ENCODE measurements around the gene EREG.

DNA sequence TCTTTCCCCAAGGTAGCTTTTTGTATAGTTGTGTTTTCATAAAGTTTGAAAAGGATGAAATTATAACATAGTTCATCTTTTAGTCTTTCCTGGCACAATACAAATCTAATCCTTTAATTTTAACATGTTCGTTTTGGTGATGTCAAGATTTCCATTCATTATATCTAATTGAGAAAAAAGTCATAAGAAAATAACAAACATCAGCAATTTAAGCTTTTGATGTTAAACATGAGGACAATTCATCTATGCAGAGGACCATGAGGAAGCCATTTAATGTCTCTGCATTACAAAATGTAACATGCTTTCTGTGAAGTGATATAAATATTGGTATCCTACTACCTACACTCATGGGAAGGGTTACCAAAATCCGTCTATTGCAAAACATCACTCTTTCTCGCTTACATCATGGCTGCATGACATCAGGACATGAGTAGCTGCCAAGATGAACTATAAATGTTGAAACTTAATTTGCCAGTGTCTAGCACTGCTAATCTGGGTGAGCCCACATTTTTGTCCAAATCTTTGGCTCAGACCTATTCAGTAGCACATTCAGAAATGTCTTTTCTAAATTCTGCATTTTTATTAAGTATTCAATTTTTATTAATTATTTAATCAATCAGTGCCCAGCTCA lies 47.2 kb upstream of the EREG start:
- TF ChIP-seq POLR2A (IDR thresholded peaks at IDR 0.05), result no peak
- TF ChIP-seq, protein P1, sequence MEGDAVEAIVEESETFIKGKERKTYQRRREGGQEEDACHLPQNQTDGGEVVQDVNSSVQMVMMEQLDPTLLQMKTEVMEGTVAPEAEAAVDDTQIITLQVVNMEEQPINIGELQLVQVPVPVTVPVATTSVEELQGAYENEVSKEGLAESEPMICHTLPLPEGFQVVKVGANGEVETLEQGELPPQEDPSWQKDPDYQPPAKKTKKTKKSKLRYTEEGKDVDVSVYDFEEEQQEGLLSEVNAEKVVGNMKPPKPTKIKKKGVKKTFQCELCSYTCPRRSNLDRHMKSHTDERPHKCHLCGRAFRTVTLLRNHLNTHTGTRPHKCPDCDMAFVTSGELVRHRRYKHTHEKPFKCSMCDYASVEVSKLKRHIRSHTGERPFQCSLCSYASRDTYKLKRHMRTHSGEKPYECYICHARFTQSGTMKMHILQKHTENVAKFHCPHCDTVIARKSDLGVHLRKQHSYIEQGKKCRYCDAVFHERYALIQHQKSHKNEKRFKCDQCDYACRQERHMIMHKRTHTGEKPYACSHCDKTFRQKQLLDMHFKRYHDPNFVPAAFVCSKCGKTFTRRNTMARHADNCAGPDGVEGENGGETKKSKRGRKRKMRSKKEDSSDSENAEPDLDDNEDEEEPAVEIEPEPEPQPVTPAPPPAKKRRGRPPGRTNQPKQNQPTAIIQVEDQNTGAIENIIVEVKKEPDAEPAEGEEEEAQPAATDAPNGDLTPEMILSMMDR (IDR thresholded peaks at IDR 0.05), result no peak

Data from thyroid gland (tissue), 4 donors.